Panc1 (cell line): ENCODE data around the gene ERMP1. TPM values are rescaled to one million over a fixed set of nuclear protein-coding genes. Genes with fewer than 3 reads are reported as not detected.

ENCODE experiments used
- ATAC-seq: fragments of 200-7000 bp; cut with Tn5 transposase; 2 replicates; pipeline ENCODE4 v1.9.1; 2020; ENCODE audit warnings: mild to moderate bottlenecking, moderate library complexity
- BruUV-seq: library from RNA; stranded (reverse); fragments of 400-500 nt; replicated peaks from 2 replicates; lab custom pipeline; 2021; lab: Mats Ljungman, UMichigan
- CTCF ChIA-PET: fragments of 300-600 bp; sonication (Branson Sonifier 250); formaldehyde crosslinking; loops from one replicate; lab custom pipeline; 2022; ENCODE audit warnings: antibody characterized with exemption; lab: Charles Lee
- POLR2A ChIA-PET: fragments of 300-600 bp; sonication (Branson Sonifier 250); formaldehyde crosslinking; loops from one replicate; lab custom pipeline; 2022; ENCODE audit warnings: antibody characterized with exemption; lab: Charles Lee
- DNase-seq: peaks from one replicate; pipeline ENCODE4 v3.0.0-alpha.2; 2010; ENCODE audit warnings: low read depth, low spot score
- H3K27ac ChIP-seq: 2 replicates; pipeline ENCODE4 v1.5.1; 2011; ENCODE audit warnings: mild to moderate bottlenecking, low read length, inconsistent platforms
- H3K27me3 ChIP-seq: fragments of 200-500 bp; sonication (Bioruptor generic); 2 replicates; pipeline ENCODE4 v1.6.0; 2014; ENCODE audit warnings: low read length, inconsistent platforms; ENCODE audit not compliant: control insufficient read depth, insufficient read depth
- H3K36me3 ChIP-seq: fragments of 200-500 bp; sonication (Bioruptor generic); 2 replicates; pipeline ENCODE4 v1.5.1; 2014; ENCODE audit warnings: inconsistent platforms, mild to moderate bottlenecking, low read length, moderate library complexity; ENCODE audit not compliant: control insufficient read depth, insufficient read depth
- H3K4me1 ChIP-seq: 2 replicates; pipeline ENCODE4 v1.5.1; 2011; ENCODE audit warnings: inconsistent platforms, mild to moderate bottlenecking, low read length, moderate library complexity; ENCODE audit not compliant: control insufficient read depth, insufficient read depth
- H3K4me3 ChIP-seq, 2 experiments: 2 replicates each; pipeline ENCODE4 v1.5.1; 2011 to 2012; ENCODE audit warnings: low read depth in 2 of 2, low read length in 2 of 2, mild to moderate bottlenecking in 2 of 2, inconsistent platforms in 1 of 2, moderate library complexity in 1 of 2
- H3K9me3 ChIP-seq: fragments of 200-500 bp; sonication (Bioruptor generic); 2 replicates; pipeline ENCODE4 v1.5.1; 2014; ENCODE audit warnings: low read depth, mild to moderate bottlenecking, inconsistent platforms, low read length, moderate library complexity; ENCODE audit not compliant: control insufficient read depth, insufficient read depth
- CTCF ChIP-seq: fragments of 450-650 bp; IDR thresholded peaks from 2 replicates; pipeline ENCODE4 v1.5.1; 2017; ENCODE audit warnings: mild to moderate bottlenecking
- POLR2AphosphoS5 ChIP-seq: IDR thresholded peaks from 2 replicates; pipeline ENCODE4 v1.6.1; 2012; ENCODE audit warnings: mild to moderate bottlenecking, low read depth, low read length, moderate library complexity
- REST ChIP-seq, 2 experiments: IDR thresholded peaks; 2 replicates each; pipeline ENCODE4 v1.6.1; 2011 to 2012; ENCODE audit warnings: low read depth in 2 of 2, control low read depth in 1 of 2, low read length in 1 of 2, mild to moderate bottlenecking in 1 of 2, moderate library complexity in 1 of 2; ENCODE audit not compliant: insufficient read depth in 1 of 2
- SIN3A ChIP-seq: IDR thresholded peaks from 2 replicates; pipeline ENCODE4 v1.6.1; 2012; ENCODE audit warnings: low read depth, mild to moderate bottlenecking, low read length, moderate library complexity, borderline replicate concordance; ENCODE audit not compliant: insufficient read depth
- TCF7L2 ChIP-seq: IDR thresholded peaks from 2 replicates; pipeline ENCODE4 v1.6.1; 2011; ENCODE audit warnings: mild to moderate bottlenecking, low read depth, low read length, inconsistent platforms
- in situ Hi-C: cut with HindIII; loops from 2 replicates; pipeline ENCODE4 v1.10.0; 2016; ENCODE audit warnings: low sequenced_read_pairs, low pct_unique_long_range_greater_than_20kb
- intact Hi-C: fragments of 100-400 bp; cut with micrococcal nuclease; formaldehyde crosslinking; loops from one replicate; pipeline ENCODE4 v1.10.0; 2022; ENCODE audit not compliant: unreplicated experiment
- total RNA-seq: library from RNA; stranded (reverse); gene quantifications from one replicate; pipeline ENCODE4 v1.2.1, GENCODE V29; 2021; ENCODE audit not compliant: unreplicated experiment

The ERMP1 gene
- total RNA-seq, 1 experiment from 2014 or later, result 38.4 TPM

- TF ChIP-seq POLR2AphosphoS5, result no peak
- TF ChIP-seq SIN3A, result no peak
- TF ChIP-seq REST (IDR thresholded peaks at IDR 0.05; ENCODE audit: insufficient read depth in 1 of 2, low read depth in 2 of 2, low read length in 1 of 2), result no peak
- no peaks in the 10 kb centered on the region for H3K9me3 ChIP-seq
- no peaks in the 10 kb centered on the region for H3K36me3 ChIP-seq
- no TSS peak for BruUV-seq
- ChIA-PET CTCF (no interaction called here), POLR2A (no interaction called here)
- in situ Hi-C loops (no loop called here), intact Hi-C loops (no loop called here)
- ATAC-seq (no peak), DNase-seq (no peak)
- H3K27me3 ChIP-seq, result no peaks in the 10 kb centered on the region
- no peaks in the 10 kb centered on the region for H3K4me1 ChIP-seq
- H3K4me3 ChIP-seq, result no peak overlapping the region
- H3K27ac ChIP-seq, result no peak overlapping the region
Measured at GRCh38 chr9:5857928-5858327, 25.0 kb upstream of the ERMP1 start.

GRCh38 chr9:5854063-5854790 lies 21.3 kb upstream of the ERMP1 start:
- in situ Hi-C loops (no loop called here), intact Hi-C loops (no loop called here)
- Histone ChIP-seq H3K27me3 (no peaks in the 10 kb centered on the region), H3K27ac (no peak overlapping the region), H3K4me3 (no peak overlapping the region), H3K36me3 (no peaks in the 10 kb centered on the region), H3K9me3 (no peaks in the 10 kb centered on the region), H3K4me1 (no peaks in the 10 kb centered on the region)
- TF ChIP-seq TCF7L2 (no peak), POLR2AphosphoS5 (no peak), CTCF (no peak), REST (IDR thresholded peaks at IDR 0.05; ENCODE audit: insufficient read depth in 1 of 2, low read depth in 2 of 2, low read length in 1 of 2) (no peak), SIN3A (no peak)
- no peak for ATAC-seq
- CTCF ChIA-PET, result no interaction called here
- no peak for DNase-seq
- BruUV-seq, result no TSS peak
- POLR2A ChIA-PET, result no interaction called here
